Eye (tissue), 1 donor: ENCODE measurements around the gene IQCK.
"Not testable (repeated sequence)": the region's sequence is repeated elsewhere in the genome, so short reads cannot be mapped to it uniquely, and the experiment has no call there.

Source experiments
- DNase-seq: peaks from one replicate; pipeline ENCODE4 v3.0.0-alpha.2; 2015

IQCK gene

GRCh38 chr16:19760356-19761060 lies 42.4 kb downstream of the IQCK start:
- DNase-seq: no peak

- DNase-seq: no peak
These were observed 47.9 kb downstream of the IQCK start for GRCh38 chr16:19765860-19766553.

GRCh38 chr16:19766554-19766884 lies 48.4 kb downstream of the IQCK start:
- no peak for DNase-seq

- DNase-seq: no peak
These were observed 48.9 kb downstream of the IQCK start for GRCh38 chr16:19766988-19767387.

GRCh38 chr16:19767497-19767896 lies 49.4 kb downstream of the IQCK start:
- no peak for DNase-seq

- no peak for DNase-seq
These were observed 51.2 kb downstream of the IQCK start for GRCh38 chr16:19769239-19769638.

GRCh38 chr16:19771040-19771439 lies 53.0 kb downstream of the IQCK start:
- DNase-seq: no peak

GRCh38 chr16:19771796-19772195 lies 53.7 kb downstream of the IQCK start:
- no peak for DNase-seq

GRCh38 chr16:19774024-19774423 lies 56.0 kb downstream of the IQCK start:
- no peak for DNase-seq

- no peak for DNase-seq
These were observed 58.1 kb downstream of the IQCK start for GRCh38 chr16:19776147-19776546.

- no peak for DNase-seq
These were observed 58.5 kb downstream of the IQCK start for GRCh38 chr16:19776565-19776964.

- peak; percentile 10 for DNase-seq
These were observed 62.2 kb downstream of the IQCK start for GRCh38 chr16:19780321-19780720.

- peak; percentile 39 for DNase-seq
These were observed 63.2 kb downstream of the IQCK start for GRCh38 chr16:19781226-19781625.

- peak; percentile 14 for DNase-seq
These were observed 65.5 kb downstream of the IQCK start for GRCh38 chr16:19783363-19784182.

- DNase-seq: no peak
These were observed 66.2 kb downstream of the IQCK start for GRCh38 chr16:19784183-19784736.

- DNase-seq: no peak
These were observed 67.0 kb downstream of the IQCK start for GRCh38 chr16:19785081-19785480.

GRCh38 chr16:19785512-19786130 lies 67.5 kb downstream of the IQCK start:
- no peak for DNase-seq

GRCh38 chr16:19801369-19801768 lies 83.3 kb downstream of the IQCK start:
- DNase-seq: not testable (repeated sequence)

- not testable (repeated sequence) for DNase-seq
These were observed 83.8 kb downstream of the IQCK start for GRCh38 chr16:19801824-19802223.

- no peak for DNase-seq
These were observed 84.5 kb downstream of the IQCK start for GRCh38 chr16:19802612-19803011.

GRCh38 chr16:19804538-19805323 lies 86.7 kb downstream of the IQCK start:
- no peak for DNase-seq
